GM23248 (cell line): ENCODE measurements around the gene IRF6. TPM values are rescaled to one million over a fixed set of nuclear protein-coding genes. Genes with fewer than 3 reads are reported as not detected.

Experiments
- DNase-seq: peaks from one replicate; pipeline ENCODE4 v3.0.0-alpha.2; 2015
- H2AFZ ChIP-seq: fragments of 200-600 bp; sonication (generic); 2 replicates; pipeline ENCODE4 v1.6.1; 2016; ENCODE audit warnings: antibody characterized with exemption
- H3F3A ChIP-seq: fragments of 200-600 bp; sonication (generic); 2 replicates; pipeline ENCODE4 v1.6.1; 2016; ENCODE audit warnings: mild to moderate bottlenecking, antibody characterized with exemption, mixed run types; ENCODE audit not compliant: insufficient read depth
- H3K27ac ChIP-seq: fragments of 200-600 bp; sonication (generic); 2 replicates; pipeline ENCODE4 v1.5.1; 2016; ENCODE audit warnings: mild to moderate bottlenecking
- H3K27me3 ChIP-seq: fragments of 200-600 bp; sonication (generic); replicated peaks from 2 replicates; pipeline ENCODE4 v1.6.1; 2016; ENCODE audit warnings: mild to moderate bottlenecking; ENCODE audit not compliant: insufficient read depth
- H3K36me3 ChIP-seq: fragments of 200-600 bp; sonication (generic); 2 replicates; pipeline ENCODE4 v1.6.1; 2016; ENCODE audit warnings: low read depth, mild to moderate bottlenecking
- H3K4me1 ChIP-seq: fragments of 200-600 bp; sonication (generic); 2 replicates; pipeline ENCODE4 v1.6.1; 2016; ENCODE audit warnings: mild to moderate bottlenecking; ENCODE audit not compliant: insufficient read depth
- H3K4me2 ChIP-seq: fragments of 200-600 bp; sonication (generic); one replicate; pipeline ENCODE4 v1.6.1; 2016; ENCODE audit warnings: mild to moderate bottlenecking; ENCODE audit not compliant: unreplicated experiment
- H3K4me3 ChIP-seq: fragments of 200-600 bp; sonication (generic); 2 replicates; pipeline ENCODE4 v1.5.1; 2016; ENCODE audit warnings: mild to moderate bottlenecking
- H3K79me2 ChIP-seq: fragments of 200-600 bp; sonication (generic); 2 replicates; pipeline ENCODE4 v1.6.1; 2016; ENCODE audit warnings: mild to moderate bottlenecking; ENCODE audit not compliant: insufficient read depth
- H3K9ac ChIP-seq: fragments of 200-600 bp; sonication (generic); 2 replicates; pipeline ENCODE4 v1.6.1; 2016; ENCODE audit warnings: mild to moderate bottlenecking
- H3K9me2 ChIP-seq: fragments of 200-600 bp; sonication (generic); 2 replicates; pipeline ENCODE4 v1.6.1; 2016; ENCODE audit warnings: mixed run types, mild to moderate bottlenecking, moderate library complexity; ENCODE audit not compliant: insufficient read depth
- H3K9me3 ChIP-seq: fragments of 200-600 bp; sonication (generic); one replicate; pipeline ENCODE4 v1.6.1; 2017; ENCODE audit warnings: low read depth
- H4K20me1 ChIP-seq: fragments of 200-600 bp; sonication (generic); 2 replicates; pipeline ENCODE4 v1.6.0; 2016; ENCODE audit not compliant: insufficient read depth
- EZH2 ChIP-seq: fragments of 200-600 bp; sonication (generic); IDR thresholded peaks from 2 replicates; pipeline ENCODE4 v1.6.1; 2018; ENCODE audit warnings: antibody characterized with exemption, mild to moderate bottlenecking; ENCODE audit not compliant: insufficient read depth, poor library complexity, severe bottlenecking
- EZH2phosphoT487 ChIP-seq: fragments of 200-600 bp; sonication (generic); IDR thresholded peaks from 2 replicates; pipeline ENCODE4 v1.6.1; 2018; ENCODE audit warnings: antibody characterized with exemption, moderate library complexity, mild to moderate bottlenecking, low read depth; ENCODE audit not compliant: insufficient read depth
- WGBS, 2 experiments: methylation state at CpG; one replicate each; pipeline ENCODE4 v1.1.6; 2015 to 2017; ENCODE audit warnings: low lambda C conversion rate in 2 of 2, low coverage in 1 of 2; ENCODE audit errors: missing lambda C conversion rate in 2 of 2; 5-methylcytosine and 5-hydroxymethylcytosine counted together
- in situ Hi-C: fragments of 300-500 bp; cut with MboI; formaldehyde crosslinking; loops from 2 replicates; pipeline ENCODE4 v1.15.0; 2020
- polyA plus RNA-seq: library from polyadenylated mRNA; unstranded; fragments of >200 nt; fragmentation: Nextera tagmentation; extraction: Ambion mirVana; gene quantifications from 2 replicates; pipeline ENCODE4 v1.2.1, GENCODE V29; 2016
- total RNA-seq: library from RNA; depleted of rRNA; stranded (reverse); fragments of >200 nt; shearing (Covaris generic); gene quantifications from 2 replicates; pipeline ENCODE4 v1.2.3, GENCODE V29; 2014

Gene IRF6
- total and polyA plus RNA-seq, 2 experiments from 2014 or later: 0.84 to 1.3 TPM

GRCh38 chr1:209786146-209786545 lies 19.8 kb downstream of the IRF6 start:
- H3K79me2 ChIP-seq: peaks cover 17% of the 10 kb centered on the region

GRCh38 chr1:209785592-209785991 lies 20.4 kb downstream of the IRF6 start:
- in situ Hi-C loops: no loop called here
- H3K36me3 ChIP-seq: no peaks in the 10 kb centered on the region
- DNase-seq: no peak
- 0 out of 2 replicates have a peak, but pooled peaks cover 2% of the 10 kb centered on the region for H3K9me2 ChIP-seq
- no peaks in the 10 kb centered on the region for H4K20me1 ChIP-seq
- H3K79me2 ChIP-seq: peaks cover 18% of the 10 kb centered on the region
- no peak overlapping the region for H3K27ac ChIP-seq
- no peaks in the 10 kb centered on the region for H3F3A ChIP-seq
- no peak overlapping the region for H3K4me3 ChIP-seq
- H3K4me2 ChIP-seq: no peak overlapping the region
- no peak overlapping the region for H3K9ac ChIP-seq
- TF ChIP-seq EZH2phosphoT487 (no peak), EZH2 (no peak)
- peak overlapping the region; percentile 97 for H2AFZ ChIP-seq
- peaks cover 9% of the 10 kb centered on the region; the same call in 1 of the 2 replicates for H3K4me1 ChIP-seq
- no peaks in the 10 kb centered on the region for H3K9me3 ChIP-seq
- no peaks in the 10 kb centered on the region for H3K27me3 ChIP-seq
- 85 to 86% methylated on average over 4 of the region's 4 CpGs for WGBS, 2 experiments

More at GRCh38 chr1:209786146-209786545, 19.8 kb downstream of the IRF6 start:
- WGBS, 2 experiments: 55 to 64% methylated on average over 4 of the region's 4 CpGs
- Histone ChIP-seq H3K36me3 (no peaks in the 10 kb centered on the region), H3K9me2 (0 out of 2 replicates have a peak, but pooled peaks cover 2% of the 10 kb centered on the region), H3K9me3 (no peaks in the 10 kb centered on the region), H2AFZ (no peak overlapping the region), H3F3A (no peaks in the 10 kb centered on the region), H3K27ac (no peak overlapping the region), H3K4me1 (peaks cover 9% of the 10 kb centered on the region; the same call in 1 of the 2 replicates), H3K4me2 (no peak overlapping the region), H3K4me3 (no peak overlapping the region), H3K27me3 (no peaks in the 10 kb centered on the region), H3K9ac (no peak overlapping the region), H4K20me1 (no peaks in the 10 kb centered on the region)
- no peak for DNase-seq
- in situ Hi-C loops: no loop called here
- TF ChIP-seq EZH2phosphoT487 (no peak), EZH2 (no peak)

- peak within 1 kb of the TSS; percentile 81 for H3K27ac ChIP-seq
- in situ Hi-C loops: no loop called here
- peaks cover 18% of the 10 kb centered on the region for H3K79me2 ChIP-seq
- 2% methylated on average over 47 to 48 of the region's 48 CpGs for WGBS, 2 experiments
- H3K4me3 ChIP-seq: peak within 1 kb of the TSS; percentile 91
- no peak for TF ChIP-seq EZH2
- H3K27me3 ChIP-seq: no peaks in the 10 kb centered on the region
- H4K20me1 ChIP-seq: no peaks in the 10 kb centered on the region
- peak within 1 kb of the TSS; percentile 85 for H3K9ac ChIP-seq
- 0 out of 2 replicates have a peak, but pooled peaks cover 2% of the 10 kb centered on the region for H3K9me2 ChIP-seq
- no peaks in the 10 kb centered on the region for H3K9me3 ChIP-seq
- peak within 1 kb of the TSS; percentile 94 for H3K4me2 ChIP-seq
- H2AFZ ChIP-seq: peak within 1 kb of the TSS; percentile 97
- peak; percentile 99 for DNase-seq
- no peaks in the 10 kb centered on the region for H3F3A ChIP-seq
- H3K36me3 ChIP-seq: no peaks in the 10 kb centered on the region
- peaks cover 9% of the 10 kb centered on the region; the same call in 1 of the 2 replicates for H3K4me1 ChIP-seq
Measured at GRCh38 chr1:209784265-209785169, 21.4 kb downstream of the IRF6 start, which contains the start of gene C1orf74. C1orf74 (minus strand) TSS chr1:209784559; CDS start chr1:209783634, 925 bp downstream.

- 3 to 5% methylated on average over 6 of the region's 6 CpGs for WGBS, 2 experiments
- Histone ChIP-seq H3K9me2 (0 out of 2 replicates have a peak, but pooled peaks cover 2% of the 10 kb centered on the region), H3K79me2 (peaks cover 18% of the 10 kb centered on the region), H3K4me2 (peak overlapping the region; percentile 94), H3K9ac (peak overlapping the region; percentile 85), H2AFZ (peak overlapping the region; percentile 97), H3K27me3 (no peaks in the 10 kb centered on the region), H3K27ac (no peak overlapping the region), H3F3A (no peaks in the 10 kb centered on the region), H3K36me3 (no peaks in the 10 kb centered on the region), H3K4me3 (peak overlapping the region; percentile 91), H3K4me1 (peaks cover 9% of the 10 kb centered on the region; the same call in 1 of the 2 replicates), H3K9me3 (no peaks in the 10 kb centered on the region), H4K20me1 (no peaks in the 10 kb centered on the region)
- no peak for TF ChIP-seq EZH2
- no peak for TF ChIP-seq EZH2phosphoT487
- in situ Hi-C loops: no loop called here
- no peak for DNase-seq
Measured at GRCh38 chr1:209783386-209783785, 22.6 kb downstream of the IRF6 start.
